ENCODE measurements around the gene TAS2R31.

TAS2R31 gene

GRCh38 chr12:10994307-10994706 lies 36.9 kb downstream of the TAS2R31 start:
- DNase-seq, result no peak

GRCh38 chr12:10989107-10989506 lies 42.1 kb downstream of the TAS2R31 start:
- DNase-seq, result no peak

DNA sequence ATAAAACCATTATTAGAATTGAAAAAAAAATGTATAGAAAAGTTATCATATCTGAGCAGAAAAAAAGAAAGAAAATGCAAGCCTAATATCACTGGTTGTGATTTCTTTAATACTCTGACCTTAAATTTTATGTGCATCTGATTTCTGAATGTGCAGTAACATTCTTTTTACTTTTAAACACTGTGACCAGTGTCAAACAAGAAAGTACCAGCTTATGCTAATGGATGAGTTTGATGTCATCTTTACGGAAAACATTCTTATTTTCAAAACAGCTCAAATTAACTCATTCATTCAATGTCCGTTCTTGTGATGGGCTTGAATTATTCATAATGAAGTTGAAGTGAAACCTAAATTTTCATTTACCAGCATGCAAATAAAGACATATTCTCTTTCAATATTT lies 44.4 kb downstream of the TAS2R31 start, which contains the start of gene TAS2R50:
TSS of gene TAS2R50 (minus strand) at position 101 of the 400 bp plus-strand sequence. CDS start at position 49, 52 bp downstream.
- DNase-seq, result no peak

GRCh38 chr12:10982244-10982643 lies 49.0 kb downstream of the TAS2R31 start:
- DNase-seq, result no peak

Data from activated gamma-delta T cell (primary cell).